Measurements from ENCODE around the gene PDZK1IP1. TPM values are rescaled to one million over a fixed set of nuclear protein-coding genes. Genes with fewer than 3 reads are reported as not detected.
A peak's percentile ranks its signal among the peaks of the same experiment; 100 is the strongest.

PDZK1IP1 gene
- not detected in 2 replicates for total RNA-seq (2014; rRNA removed; shearing (Covaris generic))
- not detected in 2 replicates for polyA plus RNA-seq (2016; fragmentation: Nextera tagmentation; extraction: Ambion mirVana)

DNA sequence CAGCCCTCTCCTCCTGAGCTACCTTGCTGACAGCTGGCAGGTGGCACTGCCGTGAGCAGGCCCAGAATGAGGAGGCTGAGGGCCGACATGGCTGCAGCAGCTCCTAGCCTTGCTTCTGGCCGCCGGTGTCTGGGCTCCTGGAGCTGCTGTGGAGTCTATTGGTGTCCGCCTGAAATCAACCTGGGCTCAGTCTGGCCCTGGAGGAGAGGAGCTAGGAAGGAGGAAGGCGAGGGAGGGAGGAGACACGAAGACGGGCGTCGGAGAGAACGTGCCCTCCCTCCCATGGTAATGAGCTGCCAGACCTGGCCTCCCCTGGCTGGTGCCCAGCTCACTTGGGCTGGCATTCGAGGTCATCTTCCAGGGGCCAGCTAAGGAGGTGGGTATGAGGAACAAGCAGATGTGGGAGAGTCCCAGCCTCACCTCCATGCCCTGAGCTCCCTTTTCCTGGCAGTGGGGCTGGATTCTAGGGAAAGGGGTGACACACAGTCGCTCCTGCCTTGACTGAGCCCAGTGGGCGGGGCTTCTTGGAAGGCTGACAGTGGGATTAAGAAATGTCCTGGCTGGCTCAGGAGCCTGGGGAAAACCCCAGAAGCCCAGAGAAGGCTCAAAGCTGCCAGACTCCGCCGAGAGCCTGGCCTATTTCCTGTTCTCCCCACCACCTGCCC lies at the start of gene PDZK1IP1:
TSS of gene PDZK1IP1 (minus strand) at position 193 of the 665 bp plus-strand sequence. CDS start at position 89, 104 bp downstream.
- DNase-seq = peak; percentile 95
- H3K4me2 ChIP-seq (ENCODE audit: unreplicated experiment) = peak within 1 kb of the TSS; percentile 43
- H4K20me1 ChIP-seq (ENCODE audit: insufficient read depth) = no peaks in the 10 kb centered on the region
- H3K27me3 ChIP-seq (replicated peaks; ENCODE audit: insufficient read depth) = no peaks in the 10 kb centered on the region
- no peaks in the 10 kb centered on the region for H3K79me2 ChIP-seq (ENCODE audit: insufficient read depth)
- no peak within 1 kb of the TSS for H3K4me3 ChIP-seq
- H3K9me3 ChIP-seq (ENCODE audit: low read depth) = no peaks in the 10 kb centered on the region
- H3K27ac ChIP-seq = no peak within 1 kb of the TSS
- H2AFZ ChIP-seq = peak within 1 kb of the TSS; percentile 53; the same call in 1 of the 2 replicates
- H3K36me3 ChIP-seq (ENCODE audit: low read depth) = no peaks in the 10 kb centered on the region
- no peak within 1 kb of the TSS for H3K9ac ChIP-seq
- in situ Hi-C loops (cut with MboI) = loop anchor here (5.0 kb wide), 1 partner anchor 517 kb away; no protein-coding TSS in a partner anchor
- H3K4me1 ChIP-seq (ENCODE audit: insufficient read depth) = peaks cover 18% of the 10 kb centered on the region
- H3F3A ChIP-seq (ENCODE audit: insufficient read depth) = peaks cover 9% of the 10 kb centered on the region; the same call in 1 of the 2 replicates
- WGBS, 2 experiments (ENCODE audit: low coverage in 1 of 2, low lambda C conversion rate in 2 of 2, missing lambda C conversion rate in 2 of 2) = 27 to 28% methylated on average over 16 of the region's 16 CpGs
- H3K9me2 ChIP-seq (ENCODE audit: insufficient read depth) = no peaks in the 10 kb centered on the region
- no peak for TF ChIP-seq EZH2 (IDR thresholded peaks at IDR 0.05; ENCODE audit: insufficient read depth, poor library complexity, severe bottlenecking)

GRCh38 chr1:47238935-47239592 lies 49.2 kb upstream of the PDZK1IP1 start:
- Histone ChIP-seq H3K27me3 (replicated peaks; ENCODE audit: insufficient read depth) (peaks cover 10% of the 10 kb centered on the region; the same call in 1 of the 2 replicates), H3K9me2 (ENCODE audit: insufficient read depth) (no peaks in the 10 kb centered on the region), H3K9ac (no peak overlapping the region), H3K9me3 (ENCODE audit: low read depth) (no peaks in the 10 kb centered on the region), H3K4me2 (ENCODE audit: unreplicated experiment) (no peak overlapping the region), H3K4me3 (no peak overlapping the region), H2AFZ (no peak overlapping the region), H3K79me2 (ENCODE audit: insufficient read depth) (no peaks in the 10 kb centered on the region), H3F3A (ENCODE audit: insufficient read depth) (no peaks in the 10 kb centered on the region), H3K36me3 (ENCODE audit: low read depth) (no peaks in the 10 kb centered on the region), H3K27ac (no peak overlapping the region), H3K4me1 (ENCODE audit: insufficient read depth) (no peaks in the 10 kb centered on the region), H4K20me1 (ENCODE audit: insufficient read depth) (no peaks in the 10 kb centered on the region)
- DNase-seq = no peak
- TF ChIP-seq EZH2phosphoT487 (IDR thresholded peaks at IDR 0.05; ENCODE audit: insufficient read depth, low read depth) = no peak
- no peak for TF ChIP-seq EZH2 (IDR thresholded peaks at IDR 0.05; ENCODE audit: insufficient read depth, poor library complexity, severe bottlenecking)
- in situ Hi-C loops (cut with MboI) = no loop called here
- WGBS, 2 experiments (ENCODE audit: low coverage in 1 of 2, low lambda C conversion rate in 2 of 2, missing lambda C conversion rate in 2 of 2) = 50 to 58% methylated on average over 5 of the region's 5 CpGs

- H3K79me2 ChIP-seq (ENCODE audit: insufficient read depth) = no peaks in the 10 kb centered on the region
- no peaks in the 10 kb centered on the region for H3F3A ChIP-seq (ENCODE audit: insufficient read depth)
- H3K4me3 ChIP-seq = no peak overlapping the region
- no peak for DNase-seq
- H3K9me2 ChIP-seq (ENCODE audit: insufficient read depth) = no peaks in the 10 kb centered on the region
- no peaks in the 10 kb centered on the region for H3K9me3 ChIP-seq (ENCODE audit: low read depth)
- H3K27me3 ChIP-seq (replicated peaks; ENCODE audit: insufficient read depth) = peaks cover 40% of the 10 kb centered on the region
- H3K4me2 ChIP-seq (ENCODE audit: unreplicated experiment) = no peak overlapping the region
- H3K36me3 ChIP-seq (ENCODE audit: low read depth) = no peaks in the 10 kb centered on the region
- 77 to 88% methylated on average over 4 of the region's 4 CpGs for WGBS, 2 experiments (ENCODE audit: low coverage in 1 of 2, low lambda C conversion rate in 2 of 2, missing lambda C conversion rate in 2 of 2)
- H3K4me1 ChIP-seq (ENCODE audit: insufficient read depth) = no peaks in the 10 kb centered on the region
- in situ Hi-C loops (cut with MboI) = no loop called here
- no peak overlapping the region for H3K9ac ChIP-seq
- TF ChIP-seq EZH2 (IDR thresholded peaks at IDR 0.05; ENCODE audit: insufficient read depth, poor library complexity, severe bottlenecking) = no peak
- TF ChIP-seq EZH2phosphoT487 (IDR thresholded peaks at IDR 0.05; ENCODE audit: insufficient read depth, low read depth) = no peak
- H4K20me1 ChIP-seq (ENCODE audit: insufficient read depth) = no peaks in the 10 kb centered on the region
- no peak overlapping the region for H3K27ac ChIP-seq
- no peak overlapping the region for H2AFZ ChIP-seq
These were observed 46.0 kb upstream of the PDZK1IP1 start for GRCh38 chr1:47235806-47236205.

DNA sequence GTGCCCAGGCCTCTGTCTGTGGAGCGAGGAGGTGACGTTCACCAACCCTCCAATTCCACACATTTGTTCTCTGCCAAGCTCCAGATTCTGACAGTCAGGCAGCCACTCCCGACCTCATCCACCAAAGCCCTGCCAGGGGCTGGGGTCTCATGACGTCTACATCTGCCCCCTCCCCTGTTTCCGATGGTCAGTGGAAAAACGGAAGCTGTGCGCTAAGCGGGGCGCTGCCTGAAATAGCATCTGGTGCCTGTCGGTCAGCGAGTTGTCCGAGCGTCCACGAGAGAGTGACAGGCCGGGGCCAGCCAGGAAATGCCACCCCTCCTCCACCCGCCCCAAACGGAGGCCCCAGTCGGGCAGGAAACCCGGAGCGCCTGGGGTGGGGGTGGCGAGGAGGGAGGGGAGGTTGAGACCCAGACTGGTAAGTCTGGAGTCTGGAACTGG lies 45.4 kb upstream of the PDZK1IP1 start:
- no peak overlapping the region for H3K27ac ChIP-seq
- H3F3A ChIP-seq (ENCODE audit: insufficient read depth) = no peaks in the 10 kb centered on the region
- in situ Hi-C loops (cut with MboI) = no loop called here
- H3K79me2 ChIP-seq (ENCODE audit: insufficient read depth) = no peaks in the 10 kb centered on the region
- no peak overlapping the region for H3K9ac ChIP-seq
- no peak overlapping the region for H2AFZ ChIP-seq
- H4K20me1 ChIP-seq (ENCODE audit: insufficient read depth) = no peaks in the 10 kb centered on the region
- H3K4me2 ChIP-seq (ENCODE audit: unreplicated experiment) = no peak overlapping the region
- no peaks in the 10 kb centered on the region for H3K9me2 ChIP-seq (ENCODE audit: insufficient read depth)
- H3K4me3 ChIP-seq = no peak overlapping the region
- H3K36me3 ChIP-seq (ENCODE audit: low read depth) = no peaks in the 10 kb centered on the region
- TF ChIP-seq EZH2phosphoT487 (IDR thresholded peaks at IDR 0.05; ENCODE audit: insufficient read depth, low read depth) (no peak), EZH2 (IDR thresholded peaks at IDR 0.05; ENCODE audit: insufficient read depth, poor library complexity, severe bottlenecking) (no peak)
- 63 to 71% methylated on average over 21 of the region's 21 CpGs for WGBS, 2 experiments (ENCODE audit: low coverage in 1 of 2, low lambda C conversion rate in 2 of 2, missing lambda C conversion rate in 2 of 2)
- no peaks in the 10 kb centered on the region for H3K4me1 ChIP-seq (ENCODE audit: insufficient read depth)
- H3K27me3 ChIP-seq (replicated peaks; ENCODE audit: insufficient read depth) = peaks cover 45% of the 10 kb centered on the region
- DNase-seq = no peak
- no peaks in the 10 kb centered on the region for H3K9me3 ChIP-seq (ENCODE audit: low read depth)

Data from GM23248 (cell line).